AG08395 (cell line): ENCODE measurements around the gene POLD1.

Experiments
- DNase-seq: peaks from one replicate; pipeline ENCODE4 v3.0.0; 2012; ENCODE audit warnings: mixed read lengths, low spot score

The POLD1 gene

GRCh38 chr19:50466706-50467039 is 82.5 kb downstream of the POLD1 start:
- no peak for DNase-seq

GRCh38 chr19:50467566-50467965 is 83.4 kb downstream of the POLD1 start:
- no peak for DNase-seq
